Activated T-cell treated with anti-CD3 and anti-CD28 coated beads for 48 hours (primary cell): ENCODE data around the gene RELN.

Experiments used
- DNase-seq: peaks from one replicate; pipeline ENCODE4 v3.0.0-alpha.2; 2020; ENCODE audit warnings: low read depth

RELN gene

GRCh38 chr7:103680161-103681144, 309.0 kb downstream of the RELN start:
- no peak for DNase-seq

DNA sequence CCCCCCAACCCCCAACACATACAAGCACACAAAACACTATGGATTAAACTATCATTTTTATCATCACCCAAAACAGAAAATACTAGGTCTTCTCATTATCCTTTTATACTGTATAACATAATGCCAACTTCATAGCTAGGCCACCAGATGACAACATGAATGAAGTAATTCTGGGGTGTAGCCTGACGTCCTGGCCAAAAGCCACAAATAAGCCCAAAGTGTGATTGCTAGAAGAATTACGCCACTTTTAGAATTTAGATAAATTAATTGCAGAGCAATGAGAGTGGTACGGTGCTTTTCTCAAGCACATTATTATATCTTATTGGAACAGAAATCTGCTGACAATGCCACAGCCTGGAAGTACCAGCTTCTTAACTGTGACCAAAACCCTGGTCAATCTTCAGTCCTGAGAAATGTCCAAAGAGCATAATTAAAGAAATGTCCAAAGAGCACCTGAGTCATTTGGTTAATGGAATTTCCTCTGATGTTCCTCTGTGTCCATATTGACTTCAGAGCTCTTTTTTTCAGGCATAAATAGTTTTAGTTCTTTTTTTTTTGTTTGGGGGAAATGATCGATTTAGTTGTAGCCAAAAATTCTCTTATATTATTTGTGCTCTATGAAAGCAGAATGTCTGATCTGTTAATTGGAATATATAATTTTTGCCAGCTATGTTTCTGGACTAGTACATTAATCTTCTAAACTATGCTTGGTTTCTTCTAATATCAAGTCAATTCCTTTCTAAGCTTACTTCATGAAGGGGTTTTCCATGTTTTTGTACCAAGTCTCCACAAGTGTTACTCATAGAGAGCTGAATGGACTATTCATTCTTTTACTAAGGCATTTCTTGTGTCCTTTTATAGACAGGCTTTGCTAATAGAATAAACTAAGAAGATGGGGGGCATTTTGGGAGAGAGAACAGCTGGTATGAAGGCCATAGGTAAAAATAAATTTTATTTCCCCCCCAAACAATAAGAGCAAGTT, 310.0 kb downstream of the RELN start:
- no peak for DNase-seq

DNA sequence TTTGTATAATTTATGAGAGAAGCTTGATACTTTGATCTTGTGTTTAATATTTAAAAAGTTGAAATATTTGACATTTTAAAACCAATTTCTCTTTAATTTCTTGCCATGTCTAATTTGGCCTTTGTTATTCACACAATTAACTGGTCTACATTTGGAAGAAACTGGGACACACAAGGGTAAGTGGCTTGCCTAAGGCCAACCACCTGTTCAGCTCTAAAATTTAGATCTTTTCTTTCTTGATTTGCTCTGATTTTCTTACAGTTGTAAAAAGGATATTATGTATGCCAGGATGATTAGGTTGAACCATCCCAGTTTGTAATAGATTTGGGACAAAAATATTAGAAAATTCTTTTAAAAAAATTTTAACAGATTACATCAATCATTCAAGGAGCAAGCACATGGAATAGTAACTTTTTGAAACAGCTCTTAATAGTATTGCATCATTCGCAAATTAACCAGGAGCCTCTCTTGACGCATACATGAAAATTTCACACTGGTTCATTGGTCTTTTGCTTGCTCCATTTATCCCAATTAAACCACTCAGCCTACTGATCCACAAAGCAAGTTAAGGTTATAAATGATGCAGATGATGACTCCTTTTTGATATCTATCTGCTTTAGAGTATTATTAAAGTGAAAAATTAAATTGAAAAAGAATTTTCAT, 321.0 kb downstream of the RELN start:
- no peak for DNase-seq

- no peak for DNase-seq
These were observed 323.1 kb downstream of the RELN start for GRCh38 chr7:103666326-103666725.

DNA sequence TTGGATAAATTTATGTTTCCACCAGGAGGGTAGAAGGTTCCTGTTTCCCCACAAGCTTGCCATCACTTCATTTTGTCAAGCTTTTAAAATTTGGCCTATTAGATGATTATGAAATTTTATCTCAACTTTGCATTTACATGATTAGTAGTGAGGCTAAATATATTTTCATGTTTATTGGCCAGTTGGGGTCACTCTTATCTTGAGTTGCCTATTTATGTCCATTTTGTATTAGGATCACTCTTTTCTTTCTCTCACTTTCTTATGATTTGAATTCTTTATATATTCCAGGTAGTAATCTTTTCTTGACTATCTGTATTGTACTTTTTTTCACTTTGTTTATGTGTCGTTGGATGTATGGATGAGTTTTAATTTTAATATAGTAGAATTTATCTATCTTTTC, 324.9 kb downstream of the RELN start:
- DNase-seq, result no peak

DNA sequence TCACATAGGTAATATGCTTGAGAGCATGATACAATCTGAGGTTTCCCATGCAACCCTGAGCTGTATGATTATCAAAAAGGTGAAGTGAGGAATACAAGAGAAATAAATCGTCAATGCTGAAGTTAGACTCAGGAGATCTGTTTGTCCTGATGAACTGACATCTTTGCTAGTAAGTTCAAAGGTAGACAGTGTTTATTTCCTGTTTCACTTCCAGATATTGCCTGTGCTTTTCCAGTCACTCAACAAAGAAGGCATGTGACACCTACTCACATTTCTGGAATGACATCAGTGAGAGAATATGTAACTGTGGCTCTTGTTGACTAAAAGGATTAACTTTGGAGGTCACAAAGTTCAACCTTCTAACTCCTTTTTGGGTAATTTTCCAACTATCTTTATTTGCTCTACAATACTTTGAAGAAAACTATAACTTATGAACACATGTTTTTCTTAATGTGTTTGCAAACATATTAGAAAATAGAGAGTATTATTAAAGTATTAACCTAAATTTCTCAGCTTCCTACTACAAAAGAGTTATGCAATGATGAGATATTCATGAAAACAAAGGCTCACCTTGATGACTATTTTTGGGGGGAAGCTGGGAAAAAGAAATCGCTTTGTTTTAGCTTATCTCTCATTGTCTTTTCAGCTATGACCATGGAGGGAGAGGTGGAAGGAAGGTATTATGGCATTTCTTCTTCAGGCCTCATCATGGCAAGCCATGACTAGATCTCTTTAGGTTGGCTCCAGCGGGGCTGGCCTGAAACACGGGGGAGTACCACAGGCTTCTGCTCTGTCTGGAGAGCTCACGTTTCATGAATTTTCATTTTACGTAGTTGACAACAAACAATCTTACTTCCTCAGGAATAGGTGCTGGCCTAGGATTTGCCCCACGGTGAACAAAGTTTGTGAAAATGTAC, 328.7 kb downstream of the RELN start:
- DNase-seq, result no peak

DNA sequence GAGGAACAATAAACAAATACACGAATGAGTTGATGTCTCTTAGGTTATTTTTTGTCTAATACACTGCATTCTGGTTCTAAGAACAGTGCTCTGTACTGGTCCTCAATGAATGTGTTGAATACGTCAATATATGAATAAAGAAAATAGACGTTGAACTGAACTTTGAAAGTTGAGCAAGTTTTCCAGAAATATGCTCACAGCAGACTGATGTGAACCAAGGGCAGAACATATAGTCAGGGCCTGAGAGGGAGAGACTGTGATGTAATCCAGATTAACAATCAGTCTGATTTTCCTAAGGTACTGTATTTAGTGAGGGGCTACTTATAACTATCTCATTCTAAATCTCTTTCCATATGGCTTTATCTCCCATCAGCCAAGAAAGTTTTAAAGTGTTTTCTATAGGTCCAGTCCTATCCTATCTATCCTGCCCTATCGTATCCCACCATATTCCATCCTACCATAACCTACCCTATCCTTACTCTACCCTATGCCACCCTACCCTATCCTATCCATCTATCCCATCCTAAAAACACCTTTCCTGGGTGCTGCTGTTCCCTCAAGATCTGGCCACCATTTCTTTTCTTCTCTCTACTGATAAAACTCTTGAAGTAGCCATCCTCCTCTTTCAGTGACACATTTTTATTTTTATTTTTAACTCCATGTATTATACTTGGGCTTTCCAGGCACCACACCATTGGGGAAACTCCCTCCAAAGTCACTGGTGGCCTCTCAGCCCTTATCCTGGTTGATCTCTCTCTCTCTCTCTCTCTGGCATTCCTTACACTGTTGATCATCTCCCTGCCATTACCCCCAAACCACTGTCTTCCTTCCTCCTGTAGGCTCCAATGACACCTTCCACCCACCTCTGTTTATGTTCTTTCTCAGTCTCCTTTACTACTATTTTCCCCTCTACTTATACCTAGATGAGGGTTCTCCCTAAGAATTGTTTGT, 331.1 kb downstream of the RELN start:
- no peak for DNase-seq

GRCh38 chr7:103657474-103657894, 332.0 kb downstream of the RELN start:
- DNase-seq, result no peak

GRCh38 chr7:103656221-103656620, 333.2 kb downstream of the RELN start:
- DNase-seq, result no peak

DNA sequence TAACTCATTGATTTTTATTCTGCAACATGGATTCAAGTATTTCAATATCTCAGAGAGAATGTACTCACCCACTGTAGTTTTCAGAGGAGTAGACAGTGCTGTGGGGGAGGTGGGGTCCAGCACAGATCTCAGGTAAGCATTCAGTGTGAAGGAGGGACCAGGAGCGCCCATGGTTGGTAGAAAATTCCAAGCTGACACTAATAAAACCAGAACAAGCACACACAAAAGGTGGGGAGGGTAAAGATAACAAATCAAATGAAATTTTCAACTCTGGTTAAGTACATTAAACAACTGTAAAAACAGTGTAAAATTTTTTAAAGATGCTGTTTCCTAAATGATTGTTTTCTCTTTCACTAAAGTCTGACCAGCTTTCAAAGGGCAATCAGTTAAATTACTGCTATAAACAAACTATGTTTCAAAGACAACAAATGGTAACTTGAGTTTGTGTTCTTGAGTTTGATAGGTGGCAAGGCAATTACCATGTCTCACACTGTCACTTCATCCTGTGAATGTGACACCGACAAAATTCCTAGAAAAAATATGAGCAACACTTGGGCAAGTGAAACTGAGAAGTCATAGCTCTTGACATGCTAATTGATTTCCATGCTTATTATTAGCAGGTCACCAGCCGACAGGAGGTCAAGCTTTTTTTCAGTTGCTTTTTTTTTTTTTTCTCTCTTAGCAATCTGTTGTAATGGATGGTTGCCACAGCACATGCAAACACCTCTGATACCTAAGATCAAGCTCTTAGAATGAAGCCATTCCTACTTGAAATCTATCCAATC, 337.7 kb downstream of the RELN start:
- DNase-seq, result no peak

GRCh38 chr7:103649052-103649451, 340.4 kb downstream of the RELN start:
- no peak for DNase-seq

GRCh38 chr7:103648135-103648534, 341.3 kb downstream of the RELN start:
- no peak for DNase-seq

- DNase-seq, result no peak
These were observed 345.1 kb downstream of the RELN start for GRCh38 chr7:103644319-103644718.

DNA sequence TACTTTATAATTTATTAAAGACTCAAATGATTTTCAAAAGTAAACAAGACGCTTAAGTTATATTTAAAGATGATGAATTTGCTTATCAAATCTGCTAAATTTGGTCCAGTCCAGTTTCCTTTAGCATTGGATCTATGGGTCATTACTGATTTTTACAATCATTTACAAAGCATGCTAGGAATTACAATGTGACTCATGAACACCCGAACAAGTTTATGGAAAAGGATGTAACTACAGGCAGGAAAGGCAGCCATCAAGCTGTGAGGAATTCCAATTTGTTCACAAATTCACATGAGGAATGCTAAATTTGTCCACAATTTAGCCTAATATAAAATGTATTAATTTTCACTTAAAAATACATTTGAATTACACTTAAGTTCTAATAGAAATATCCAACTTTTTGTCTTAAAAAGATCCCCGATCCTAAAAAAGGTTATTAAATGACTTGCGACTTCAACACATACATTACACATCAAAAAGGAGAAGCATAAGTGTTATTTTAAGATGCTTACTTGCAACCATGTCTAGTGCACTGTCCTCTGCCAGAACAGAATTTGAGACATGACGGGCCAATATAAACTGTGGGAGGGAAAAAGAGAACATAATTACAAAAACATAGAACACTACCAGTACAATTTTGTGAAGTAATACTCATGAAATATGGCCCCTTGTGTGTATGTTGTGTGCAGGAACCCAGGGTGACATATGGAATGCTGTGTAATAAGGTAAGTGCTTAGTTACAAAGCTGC, 349.3 kb downstream of the RELN start:
- no peak for DNase-seq

DNA sequence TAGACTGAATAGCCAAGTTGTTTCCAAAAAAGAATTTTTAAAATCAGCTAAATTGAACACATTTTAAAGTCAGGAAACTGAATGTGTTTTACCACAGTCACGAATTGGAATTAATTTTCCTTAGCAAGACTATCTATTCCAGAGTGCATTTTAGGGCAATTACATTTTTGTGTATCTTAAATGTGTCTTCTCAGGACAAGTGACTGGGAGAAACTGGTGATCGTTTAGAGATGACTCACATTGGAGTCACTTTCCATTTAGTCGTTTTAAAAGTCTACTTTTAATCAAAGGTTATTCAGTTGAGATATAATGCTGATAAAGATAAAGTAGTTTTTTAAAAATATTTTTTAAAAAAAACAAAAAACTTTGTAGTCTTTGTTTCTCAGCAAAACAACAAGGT, 351.7 kb downstream of the RELN start:
- no peak for DNase-seq

GRCh38 chr7:103637094-103637493, 352.4 kb downstream of the RELN start:
- no peak for DNase-seq

DNA sequence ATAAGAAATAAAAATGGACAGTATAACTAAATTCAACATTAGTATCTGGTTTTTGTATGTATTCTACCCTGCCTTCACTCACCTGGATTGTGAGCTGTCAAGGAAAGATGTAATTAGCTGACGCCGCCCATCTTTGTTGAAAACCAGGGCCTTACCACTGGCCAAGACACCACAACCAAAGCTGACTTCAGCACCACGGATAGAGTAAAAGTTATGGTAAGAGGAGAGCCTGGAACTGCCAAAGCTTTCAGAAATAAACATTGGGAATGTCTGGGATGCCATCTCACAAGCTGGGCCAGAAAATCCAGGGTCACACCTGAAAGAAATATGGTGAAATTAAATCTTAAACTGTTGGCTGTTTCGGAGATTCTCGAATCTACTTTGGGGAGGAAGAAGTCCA, 353.3 kb downstream of the RELN start:
- DNase-seq, result no peak

- no peak for DNase-seq
These were observed 356.5 kb downstream of the RELN start for GRCh38 chr7:103632972-103633371.
